SK-N-SH treated with all-trans-retinoic acid at 6 μM for 48 hours (cell line): ENCODE results near the gene AKT1S1.

Source experiments
- ATAC-seq: fragments of 200-7000 bp; cut with Tn5 transposase; 3 replicates; pipeline ENCODE4 v1.9.1; 2020; ENCODE audit warnings: mild to moderate bottlenecking, moderate library complexity
- BACH2 ChIP-seq: fragments of 250-450 bp; sonication (Bioruptor Pico); IDR thresholded peaks from 2 replicates; pipeline ENCODE4 v1.9.0; 2021; ENCODE audit warnings: mild to moderate bottlenecking, borderline replicate concordance
- CSDC2 ChIP-seq: fragments of 250-450 bp; sonication (Bioruptor Pico); IDR thresholded peaks from 2 replicates; pipeline ENCODE4 v1.5.0; 2020; ENCODE audit warnings: mild to moderate bottlenecking, moderate library complexity
- ESRRG ChIP-seq: fragments of 250-450 bp; sonication (Bioruptor Pico); IDR thresholded peaks from 2 replicates; pipeline ENCODE4 v1.6.1; 2021; ENCODE audit warnings: mild to moderate bottlenecking
- GLIS3 ChIP-seq: fragments of 250-450 bp; sonication (Bioruptor Pico); IDR thresholded peaks from 2 replicates; pipeline ENCODE4 v1.5.0; 2020; ENCODE audit warnings: mild to moderate bottlenecking, moderate library complexity
- OSR1 ChIP-seq: fragments of 250-450 bp; sonication (Bioruptor Pico); IDR thresholded peaks from 2 replicates; pipeline ENCODE4 v1.8.0; 2022; ENCODE audit warnings: moderate library complexity, mild to moderate bottlenecking, inconsistent platforms
- RARB ChIP-seq: fragments of 250-450 bp; sonication (Bioruptor Pico); IDR thresholded peaks from 2 replicates; pipeline ENCODE4 v1.8.0; 2021; ENCODE audit warnings: mild to moderate bottlenecking, moderate library complexity
- SNAI2 ChIP-seq: fragments of 250-450 bp; sonication (Bioruptor Pico); IDR thresholded peaks from 2 replicates; pipeline ENCODE4 v1.5.0; 2020; ENCODE audit warnings: mild to moderate bottlenecking, moderate library complexity
- TCF4 ChIP-seq: fragments of 250-450 bp; sonication (Bioruptor Pico); IDR thresholded peaks from 2 replicates; pipeline ENCODE4 v1.8.0; 2021; ENCODE audit warnings: mild to moderate bottlenecking, moderate library complexity, borderline replicate concordance
- TOX ChIP-seq: fragments of 250-450 bp; sonication (Bioruptor Pico); IDR thresholded peaks from 2 replicates; pipeline ENCODE4 v1.8.0; 2021; ENCODE audit warnings: mild to moderate bottlenecking, moderate library complexity, borderline replicate concordance
- ZC3H10 ChIP-seq: fragments of 250-450 bp; sonication (Bioruptor Pico); IDR thresholded peaks from 2 replicates; pipeline ENCODE4 v1.5.1; 2021; ENCODE audit warnings: mild to moderate bottlenecking, moderate library complexity
- ZFP30 ChIP-seq: fragments of 450-650 bp; formaldehyde crosslinking; IDR thresholded peaks from 2 replicates; pipeline ENCODE4 v1.5.0; 2022; ENCODE audit warnings: mild to moderate bottlenecking, moderate library complexity
- ZNF565 ChIP-seq: fragments of 450-650 bp; formaldehyde crosslinking; conservative IDR thresholded peaks from 2 replicates; pipeline ENCODE4 v1.5.0; 2020; ENCODE audit warnings: low read depth, mild to moderate bottlenecking, moderate library complexity
- ZNF70 ChIP-seq: fragments of 450-650 bp; formaldehyde crosslinking; IDR thresholded peaks from 2 replicates; pipeline ENCODE4 v1.5.0; 2020; ENCODE audit warnings: mild to moderate bottlenecking, moderate library complexity
- ZNF8 ChIP-seq: fragments of 450-650 bp; formaldehyde crosslinking; IDR thresholded peaks from 2 replicates; pipeline ENCODE4 v1.5.0; 2020; ENCODE audit warnings: mild to moderate bottlenecking, moderate library complexity
- TF ChIP-seq, protein P1 (sequence below): fragments of 250-450 bp; sonication (Bioruptor Pico); IDR thresholded peaks from 2 replicates; pipeline ENCODE4 v1.5.1; 2021; ENCODE audit warnings: mild to moderate bottlenecking, moderate library complexity
- TF ChIP-seq, protein P2 (sequence below): fragments of 250-450 bp; sonication (Bioruptor Pico); IDR thresholded peaks from 2 replicates; pipeline ENCODE4 v1.8.0; 2020; ENCODE audit warnings: mild to moderate bottlenecking, moderate library complexity, borderline replicate concordance
- TF ChIP-seq, protein P3 (sequence below): fragments of 250-450 bp; sonication (Bioruptor Pico); IDR thresholded peaks from 2 replicates; pipeline ENCODE4 v1.5.1; 2020; ENCODE audit warnings: low read depth, mild to moderate bottlenecking, moderate library complexity
- TF ChIP-seq, protein P4 (sequence below): fragments of 250-450 bp; sonication (Bioruptor Pico); IDR thresholded peaks from 2 replicates; pipeline ENCODE4 v1.5.0; 2020; ENCODE audit warnings: mild to moderate bottlenecking, moderate library complexity
- TF ChIP-seq, protein P5 (sequence below): fragments of 250-450 bp; sonication (Bioruptor Pico); IDR thresholded peaks from 2 replicates; pipeline ENCODE4 v1.8.0; 2021; ENCODE audit warnings: low read depth, mild to moderate bottlenecking, moderate library complexity, borderline replicate concordance

The AKT1S1 gene

DNA sequence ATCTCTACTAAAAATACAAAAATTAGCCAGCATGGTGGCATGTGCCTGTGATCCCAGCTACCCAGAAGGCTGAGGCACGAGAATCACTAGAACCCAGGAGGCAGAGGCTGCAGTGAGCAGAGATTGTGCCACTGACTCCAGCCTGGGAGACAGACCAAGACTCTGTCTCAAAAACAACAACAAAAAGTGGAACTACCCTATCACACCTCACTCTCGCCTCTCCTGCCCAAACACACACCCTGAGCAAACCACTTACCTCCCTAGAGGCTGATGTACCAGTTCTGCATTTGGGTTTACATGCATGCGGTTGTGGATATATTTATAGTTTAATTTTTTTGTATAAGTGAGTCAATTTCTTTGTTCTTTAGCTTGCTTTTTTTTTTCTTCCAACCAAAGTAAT is 33.9 kb downstream of the AKT1S1 start:
- ATAC-seq: no peak
- TF ChIP-seq ZNF8: no peak
- TF ChIP-seq, protein P1, sequence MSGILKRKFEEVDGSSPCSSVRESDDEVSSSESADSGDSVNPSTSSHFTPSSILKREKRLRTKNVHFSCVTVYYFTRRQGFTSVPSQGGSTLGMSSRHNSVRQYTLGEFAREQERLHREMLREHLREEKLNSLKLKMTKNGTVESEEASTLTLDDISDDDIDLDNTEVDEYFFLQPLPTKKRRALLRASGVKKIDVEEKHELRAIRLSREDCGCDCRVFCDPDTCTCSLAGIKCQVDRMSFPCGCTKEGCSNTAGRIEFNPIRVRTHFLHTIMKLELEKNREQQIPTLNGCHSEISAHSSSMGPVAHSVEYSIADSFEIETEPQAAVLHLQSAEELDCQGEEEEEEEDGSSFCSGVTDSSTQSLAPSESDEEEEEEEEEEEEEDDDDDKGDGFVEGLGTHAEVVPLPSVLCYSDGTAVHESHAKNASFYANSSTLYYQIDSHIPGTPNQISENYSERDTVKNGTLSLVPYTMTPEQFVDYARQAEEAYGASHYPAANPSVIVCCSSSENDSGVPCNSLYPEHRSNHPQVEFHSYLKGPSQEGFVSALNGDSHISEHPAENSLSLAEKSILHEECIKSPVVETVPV (CRISPR knock-in tag): no peak
- TF ChIP-seq, protein P2, sequence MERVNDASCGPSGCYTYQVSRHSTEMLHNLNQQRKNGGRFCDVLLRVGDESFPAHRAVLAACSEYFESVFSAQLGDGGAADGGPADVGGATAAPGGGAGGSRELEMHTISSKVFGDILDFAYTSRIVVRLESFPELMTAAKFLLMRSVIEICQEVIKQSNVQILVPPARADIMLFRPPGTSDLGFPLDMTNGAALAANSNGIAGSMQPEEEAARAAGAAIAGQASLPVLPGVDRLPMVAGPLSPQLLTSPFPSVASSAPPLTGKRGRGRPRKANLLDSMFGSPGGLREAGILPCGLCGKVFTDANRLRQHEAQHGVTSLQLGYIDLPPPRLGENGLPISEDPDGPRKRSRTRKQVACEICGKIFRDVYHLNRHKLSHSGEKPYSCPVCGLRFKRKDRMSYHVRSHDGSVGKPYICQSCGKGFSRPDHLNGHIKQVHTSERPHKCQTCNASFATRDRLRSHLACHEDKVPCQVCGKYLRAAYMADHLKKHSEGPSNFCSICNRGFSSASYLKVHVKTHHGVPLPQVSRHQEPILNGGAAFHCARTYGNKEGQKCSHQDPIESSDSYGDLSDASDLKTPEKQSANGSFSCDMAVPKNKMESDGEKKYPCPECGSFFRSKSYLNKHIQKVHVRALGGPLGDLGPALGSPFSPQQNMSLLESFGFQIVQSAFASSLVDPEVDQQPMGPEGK (CRISPR knock-in tag): no peak

DNA sequence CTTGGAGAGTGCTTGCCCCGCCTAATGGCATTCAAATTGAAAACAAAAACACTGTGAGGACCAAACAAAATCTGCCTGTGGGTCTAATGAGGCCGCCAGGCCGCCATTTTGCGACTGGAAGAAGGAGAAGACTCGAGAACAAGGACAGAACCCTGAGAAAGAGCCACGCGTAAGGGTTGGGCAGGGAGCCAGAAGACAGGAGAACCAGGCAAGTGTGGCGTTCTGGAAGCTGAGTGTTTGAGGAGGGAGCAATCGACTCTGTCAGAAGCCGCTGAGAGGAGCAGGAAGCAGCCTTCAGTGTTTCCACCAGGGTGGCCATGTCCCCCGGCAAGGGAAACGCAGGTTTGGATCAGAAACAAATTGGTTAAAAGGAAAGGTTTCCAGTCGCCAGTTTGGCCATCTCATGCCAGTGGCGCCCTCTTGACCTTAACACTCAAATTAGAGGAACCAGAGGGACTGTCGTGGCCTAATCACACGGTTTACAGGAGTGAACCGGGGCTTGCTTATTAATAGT is 36.4 kb downstream of the AKT1S1 start:
- TF ChIP-seq TCF4 (CRISPR knock-in tag): no peak
- TF ChIP-seq ZNF8: no peak
- TF ChIP-seq CSDC2: no peak
- TF ChIP-seq, protein P3, sequence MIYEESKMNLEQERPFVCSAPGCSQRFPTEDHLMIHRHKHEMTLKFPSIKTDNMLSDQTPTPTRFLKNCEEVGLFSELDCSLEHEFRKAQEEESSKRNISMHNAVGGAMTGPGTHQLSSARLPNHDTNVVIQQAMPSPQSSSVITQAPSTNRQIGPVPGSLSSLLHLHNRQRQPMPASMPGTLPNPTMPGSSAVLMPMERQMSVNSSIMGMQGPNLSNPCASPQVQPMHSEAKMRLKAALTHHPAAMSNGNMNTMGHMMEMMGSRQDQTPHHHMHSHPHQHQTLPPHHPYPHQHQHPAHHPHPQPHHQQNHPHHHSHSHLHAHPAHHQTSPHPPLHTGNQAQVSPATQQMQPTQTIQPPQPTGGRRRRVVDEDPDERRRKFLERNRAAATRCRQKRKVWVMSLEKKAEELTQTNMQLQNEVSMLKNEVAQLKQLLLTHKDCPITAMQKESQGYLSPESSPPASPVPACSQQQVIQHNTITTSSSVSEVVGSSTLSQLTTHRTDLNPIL: no peak
- TF ChIP-seq ZC3H10 (CRISPR knock-in tag): no peak
- TF ChIP-seq, protein P2 (CRISPR knock-in tag): no peak
- TF ChIP-seq GLIS3 (CRISPR knock-in tag): no peak
- TF ChIP-seq BACH2 (CRISPR knock-in tag): no peak
- TF ChIP-seq, protein P4, sequence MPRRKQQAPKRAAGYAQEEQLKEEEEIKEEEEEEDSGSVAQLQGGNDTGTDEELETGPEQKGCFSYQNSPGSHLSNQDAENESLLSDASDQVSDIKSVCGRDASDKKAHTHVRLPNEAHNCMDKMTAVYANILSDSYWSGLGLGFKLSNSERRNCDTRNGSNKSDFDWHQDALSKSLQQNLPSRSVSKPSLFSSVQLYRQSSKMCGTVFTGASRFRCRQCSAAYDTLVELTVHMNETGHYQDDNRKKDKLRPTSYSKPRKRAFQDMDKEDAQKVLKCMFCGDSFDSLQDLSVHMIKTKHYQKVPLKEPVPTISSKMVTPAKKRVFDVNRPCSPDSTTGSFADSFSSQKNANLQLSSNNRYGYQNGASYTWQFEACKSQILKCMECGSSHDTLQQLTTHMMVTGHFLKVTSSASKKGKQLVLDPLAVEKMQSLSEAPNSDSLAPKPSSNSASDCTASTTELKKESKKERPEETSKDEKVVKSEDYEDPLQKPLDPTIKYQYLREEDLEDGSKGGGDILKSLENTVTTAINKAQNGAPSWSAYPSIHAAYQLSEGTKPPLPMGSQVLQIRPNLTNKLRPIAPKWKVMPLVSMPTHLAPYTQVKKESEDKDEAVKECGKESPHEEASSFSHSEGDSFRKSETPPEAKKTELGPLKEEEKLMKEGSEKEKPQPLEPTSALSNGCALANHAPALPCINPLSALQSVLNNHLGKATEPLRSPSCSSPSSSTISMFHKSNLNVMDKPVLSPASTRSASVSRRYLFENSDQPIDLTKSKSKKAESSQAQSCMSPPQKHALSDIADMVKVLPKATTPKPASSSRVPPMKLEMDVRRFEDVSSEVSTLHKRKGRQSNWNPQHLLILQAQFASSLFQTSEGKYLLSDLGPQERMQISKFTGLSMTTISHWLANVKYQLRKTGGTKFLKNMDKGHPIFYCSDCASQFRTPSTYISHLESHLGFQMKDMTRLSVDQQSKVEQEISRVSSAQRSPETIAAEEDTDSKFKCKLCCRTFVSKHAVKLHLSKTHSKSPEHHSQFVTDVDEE (CRISPR knock-in tag): no peak
- no peak for TF ChIP-seq OSR1 (CRISPR knock-in tag)
- no peak for TF ChIP-seq ZNF70
- TF ChIP-seq, protein P5, sequence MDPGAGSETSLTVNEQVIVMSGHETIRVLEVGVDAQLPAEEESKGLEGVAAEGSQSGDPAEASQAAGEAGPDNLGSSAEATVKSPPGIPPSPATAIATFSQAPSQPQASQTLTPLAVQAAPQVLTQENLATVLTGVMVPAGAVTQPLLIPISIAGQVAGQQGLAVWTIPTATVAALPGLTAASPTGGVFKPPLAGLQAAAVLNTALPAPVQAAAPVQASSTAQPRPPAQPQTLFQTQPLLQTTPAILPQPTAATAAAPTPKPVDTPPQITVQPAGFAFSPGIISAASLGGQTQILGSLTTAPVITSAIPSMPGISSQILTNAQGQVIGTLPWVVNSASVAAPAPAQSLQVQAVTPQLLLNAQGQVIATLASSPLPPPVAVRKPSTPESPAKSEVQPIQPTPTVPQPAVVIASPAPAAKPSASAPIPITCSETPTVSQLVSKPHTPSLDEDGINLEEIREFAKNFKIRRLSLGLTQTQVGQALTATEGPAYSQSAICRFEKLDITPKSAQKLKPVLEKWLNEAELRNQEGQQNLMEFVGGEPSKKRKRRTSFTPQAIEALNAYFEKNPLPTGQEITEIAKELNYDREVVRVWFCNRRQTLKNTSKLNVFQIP: no peak
- TF ChIP-seq ESRRG: no peak
- TF ChIP-seq, protein P1 (CRISPR knock-in tag): no peak
- TF ChIP-seq ZFP30: no peak
- TF ChIP-seq TOX (CRISPR knock-in tag): no peak
- no peak for TF ChIP-seq ZNF565 (CRISPR knock-in tag)
- TF ChIP-seq SNAI2 (CRISPR knock-in tag): no peak
- TF ChIP-seq RARB (CRISPR knock-in tag): no peak
- no peak for ATAC-seq
